WTC11 (cell line): ENCODE data around the gene EXD3.

ENCODE experiments used
- CREB1 ChIP-seq: sonication (generic); formaldehyde crosslinking; IDR thresholded peaks from 2 replicates; pipeline ENCODE4 v1.8.0; 2023; ENCODE audit warnings: mild to moderate bottlenecking, missing genetic modification reagents
- ESRRA ChIP-seq: sonication (generic); formaldehyde crosslinking; IDR thresholded peaks from 2 replicates; pipeline ENCODE4 v1.8.1; 2022; ENCODE audit warnings: mild to moderate bottlenecking, missing genetic modification reagents, borderline replicate concordance
- ETV6 ChIP-seq: sonication (generic); formaldehyde crosslinking; IDR thresholded peaks from 2 replicates; pipeline ENCODE4 v1.8.1; 2022; ENCODE audit warnings: mild to moderate bottlenecking, missing genetic modification reagents
- GRHL2 ChIP-seq: fragments of 250-450 bp; sonication (Bioruptor Pico); IDR thresholded peaks from 2 replicates; pipeline ENCODE4 v1.8.0; 2022; ENCODE audit warnings: mild to moderate bottlenecking, moderate library complexity; ENCODE audit not compliant: insufficient replicate concordance, severe bottlenecking
- NFYB ChIP-seq: sonication (generic); formaldehyde crosslinking; conservative IDR thresholded peaks from 2 replicates; pipeline ENCODE4 v1.8.0; 2022; ENCODE audit warnings: low read depth, missing genetic modification reagents
- RELA ChIP-seq: sonication (generic); formaldehyde crosslinking; IDR thresholded peaks from 2 replicates; pipeline ENCODE4 v1.8.1; 2022; ENCODE audit warnings: missing genetic modification reagents, mild to moderate bottlenecking, borderline replicate concordance
- SP1 ChIP-seq: sonication (generic); formaldehyde crosslinking; conservative IDR thresholded peaks from 2 replicates; pipeline ENCODE4 v1.8.1; 2022; ENCODE audit warnings: missing genetic modification reagents
- TCF7 ChIP-seq: sonication (generic); formaldehyde crosslinking; IDR thresholded peaks from 2 replicates; pipeline ENCODE4 v1.8.0; 2022; ENCODE audit warnings: mild to moderate bottlenecking, low read depth, missing genetic modification reagents, moderate library complexity
- TP53 ChIP-seq: sonication (generic); formaldehyde crosslinking; IDR thresholded peaks from 2 replicates; pipeline ENCODE4 v1.8.1; 2023; ENCODE audit warnings: mild to moderate bottlenecking, missing genetic modification reagents
- TF ChIP-seq, protein P1 (sequence below): sonication (generic); formaldehyde crosslinking; IDR thresholded peaks from 2 replicates; pipeline ENCODE4 v1.8.0; 2022; ENCODE audit warnings: mild to moderate bottlenecking, missing genetic modification reagents
- TF ChIP-seq, protein P2 (sequence below): fragments of 200-600 bp; IDR thresholded peaks from 2 replicates; pipeline ENCODE4 v1.8.0; 2022; ENCODE audit warnings: antibody characterized with exemption
- TF ChIP-seq, protein P3 (sequence below): fragments of 250-450 bp; sonication (Bioruptor Pico); IDR thresholded peaks from 2 replicates; pipeline ENCODE4 v1.9.0; 2021; ENCODE audit warnings: moderate library complexity, mild to moderate bottlenecking, inconsistent platforms, borderline replicate concordance
- TF ChIP-seq, protein P4 (sequence below): sonication (generic); formaldehyde crosslinking; IDR thresholded peaks from 2 replicates; pipeline ENCODE4 v1.8.0; 2022; ENCODE audit warnings: mild to moderate bottlenecking, missing genetic modification reagents

- TF ChIP-seq GRHL2 (CRISPR knock-in tag) (no peak), NFYB (CRISPR knock-in tag) (no peak), ETV6 (CRISPR knock-in tag) (no peak), TP53 (CRISPR knock-in tag) (no peak), TCF7 (CRISPR knock-in tag) (no peak), SP1 (CRISPR knock-in tag) (no peak), ESRRA (CRISPR knock-in tag) (no peak), RELA (CRISPR knock-in tag) (no peak), CREB1 (CRISPR knock-in tag) (no peak)
- TF ChIP-seq, protein P1, sequence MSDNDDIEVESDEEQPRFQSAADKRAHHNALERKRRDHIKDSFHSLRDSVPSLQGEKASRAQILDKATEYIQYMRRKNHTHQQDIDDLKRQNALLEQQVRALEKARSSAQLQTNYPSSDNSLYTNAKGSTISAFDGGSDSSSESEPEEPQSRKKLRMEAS (CRISPR knock-in tag), result no peak
- TF ChIP-seq, protein P2, sequence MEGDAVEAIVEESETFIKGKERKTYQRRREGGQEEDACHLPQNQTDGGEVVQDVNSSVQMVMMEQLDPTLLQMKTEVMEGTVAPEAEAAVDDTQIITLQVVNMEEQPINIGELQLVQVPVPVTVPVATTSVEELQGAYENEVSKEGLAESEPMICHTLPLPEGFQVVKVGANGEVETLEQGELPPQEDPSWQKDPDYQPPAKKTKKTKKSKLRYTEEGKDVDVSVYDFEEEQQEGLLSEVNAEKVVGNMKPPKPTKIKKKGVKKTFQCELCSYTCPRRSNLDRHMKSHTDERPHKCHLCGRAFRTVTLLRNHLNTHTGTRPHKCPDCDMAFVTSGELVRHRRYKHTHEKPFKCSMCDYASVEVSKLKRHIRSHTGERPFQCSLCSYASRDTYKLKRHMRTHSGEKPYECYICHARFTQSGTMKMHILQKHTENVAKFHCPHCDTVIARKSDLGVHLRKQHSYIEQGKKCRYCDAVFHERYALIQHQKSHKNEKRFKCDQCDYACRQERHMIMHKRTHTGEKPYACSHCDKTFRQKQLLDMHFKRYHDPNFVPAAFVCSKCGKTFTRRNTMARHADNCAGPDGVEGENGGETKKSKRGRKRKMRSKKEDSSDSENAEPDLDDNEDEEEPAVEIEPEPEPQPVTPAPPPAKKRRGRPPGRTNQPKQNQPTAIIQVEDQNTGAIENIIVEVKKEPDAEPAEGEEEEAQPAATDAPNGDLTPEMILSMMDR, result no peak
- TF ChIP-seq, protein P3, sequence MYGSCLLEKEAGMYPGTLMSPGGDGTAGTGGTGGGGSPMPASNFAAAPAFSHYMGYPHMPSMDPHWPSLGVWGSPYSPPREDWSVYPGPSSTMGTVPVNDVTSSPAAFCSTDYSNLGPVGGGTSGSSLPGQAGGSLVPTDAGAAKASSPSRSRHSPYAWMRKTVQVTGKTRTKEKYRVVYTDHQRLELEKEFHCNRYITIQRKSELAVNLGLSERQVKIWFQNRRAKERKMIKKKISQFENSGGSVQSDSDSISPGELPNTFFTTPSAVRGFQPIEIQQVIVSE, result no peak
- TF ChIP-seq, protein P4, sequence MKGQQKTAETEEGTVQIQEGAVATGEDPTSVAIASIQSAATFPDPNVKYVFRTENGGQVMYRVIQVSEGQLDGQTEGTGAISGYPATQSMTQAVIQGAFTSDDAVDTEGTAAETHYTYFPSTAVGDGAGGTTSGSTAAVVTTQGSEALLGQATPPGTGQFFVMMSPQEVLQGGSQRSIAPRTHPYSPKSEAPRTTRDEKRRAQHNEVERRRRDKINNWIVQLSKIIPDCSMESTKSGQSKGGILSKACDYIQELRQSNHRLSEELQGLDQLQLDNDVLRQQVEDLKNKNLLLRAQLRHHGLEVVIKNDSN (CRISPR knock-in tag), result no peak
Measured at GRCh38 chr9:137366891-137367381, 56.0 kb downstream of the EXD3 start.
